ENCODE measurements around the gene PCDH1. TPM values are rescaled to one million over a fixed set of nuclear protein-coding genes. Genes with fewer than 3 reads are reported as not detected.
A peak's percentile ranks its signal among the peaks of the same experiment; 100 is the strongest.

Gene PCDH1
- total RNA-seq, 1 experiment from 2014 or later: 3.8 TPM

DNA sequence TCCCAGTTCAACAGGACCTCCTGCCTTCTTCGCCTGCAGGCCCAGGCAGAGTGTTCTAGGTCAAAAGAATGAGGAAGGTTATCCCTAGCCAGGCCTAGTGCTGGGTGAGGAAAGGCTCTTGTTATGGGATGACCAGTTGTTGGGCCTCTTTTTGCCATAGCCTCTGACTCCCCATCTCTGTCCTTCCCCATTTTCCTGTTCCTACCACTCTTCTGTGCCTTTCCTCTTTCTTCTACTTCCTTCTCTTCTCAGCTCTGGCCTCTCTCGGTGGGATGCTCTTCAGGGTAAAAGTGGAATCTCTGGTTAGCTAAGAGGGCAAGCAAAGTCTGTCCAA lies 1.2 kb upstream of the PCDH1 start:
- H3K27me3 ChIP-seq: peaks cover 76% of the 10 kb centered on the region
- DNase-seq: no peak
- H3K9me3 ChIP-seq: no peaks in the 10 kb centered on the region
- no peak overlapping the region for H3K4me3 ChIP-seq
- no peaks in the 10 kb centered on the region for H3K36me3 ChIP-seq

DNA sequence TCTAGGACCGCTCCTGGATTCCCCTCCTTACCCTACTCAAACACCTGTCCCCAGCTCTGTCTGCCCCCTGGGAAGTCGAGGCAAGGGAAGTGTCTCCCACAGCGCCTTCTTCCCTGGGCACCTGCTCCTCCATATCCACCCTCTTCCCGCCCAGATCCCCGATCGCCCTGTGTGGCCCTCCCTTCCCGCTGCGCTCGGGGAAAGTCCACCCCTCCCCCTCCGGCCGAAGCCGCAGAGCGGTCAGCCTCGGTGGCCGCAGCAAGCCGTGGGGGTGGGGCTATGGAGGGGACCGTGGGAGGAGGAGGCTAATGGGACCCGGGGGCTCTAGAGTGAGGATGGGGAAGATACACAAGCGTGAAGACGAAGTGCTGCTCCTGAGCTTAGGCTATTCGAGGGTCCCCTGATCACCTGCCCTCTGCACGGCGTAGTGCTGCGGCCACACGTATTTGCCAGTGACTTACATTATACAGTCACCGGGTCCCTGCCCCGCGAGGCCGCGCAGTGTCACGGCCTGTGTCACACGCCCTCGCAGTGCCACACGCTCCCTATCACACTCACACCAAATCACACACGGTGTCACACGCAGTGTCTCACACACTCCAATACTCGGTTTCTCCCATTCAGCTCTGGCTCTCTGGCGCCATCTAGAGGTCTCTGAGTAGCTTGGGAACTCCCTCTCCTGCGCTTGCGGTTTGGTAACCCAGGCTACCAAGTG lies 658 bp upstream of the PCDH1 start:
- Histone ChIP-seq H3K4me3 (peak overlapping the region; percentile 23), H3K9me3 (no peaks in the 10 kb centered on the region), H3K27me3 (peaks cover 75% of the 10 kb centered on the region), H3K36me3 (no peaks in the 10 kb centered on the region)
- peak; percentile 81 for DNase-seq

DNA sequence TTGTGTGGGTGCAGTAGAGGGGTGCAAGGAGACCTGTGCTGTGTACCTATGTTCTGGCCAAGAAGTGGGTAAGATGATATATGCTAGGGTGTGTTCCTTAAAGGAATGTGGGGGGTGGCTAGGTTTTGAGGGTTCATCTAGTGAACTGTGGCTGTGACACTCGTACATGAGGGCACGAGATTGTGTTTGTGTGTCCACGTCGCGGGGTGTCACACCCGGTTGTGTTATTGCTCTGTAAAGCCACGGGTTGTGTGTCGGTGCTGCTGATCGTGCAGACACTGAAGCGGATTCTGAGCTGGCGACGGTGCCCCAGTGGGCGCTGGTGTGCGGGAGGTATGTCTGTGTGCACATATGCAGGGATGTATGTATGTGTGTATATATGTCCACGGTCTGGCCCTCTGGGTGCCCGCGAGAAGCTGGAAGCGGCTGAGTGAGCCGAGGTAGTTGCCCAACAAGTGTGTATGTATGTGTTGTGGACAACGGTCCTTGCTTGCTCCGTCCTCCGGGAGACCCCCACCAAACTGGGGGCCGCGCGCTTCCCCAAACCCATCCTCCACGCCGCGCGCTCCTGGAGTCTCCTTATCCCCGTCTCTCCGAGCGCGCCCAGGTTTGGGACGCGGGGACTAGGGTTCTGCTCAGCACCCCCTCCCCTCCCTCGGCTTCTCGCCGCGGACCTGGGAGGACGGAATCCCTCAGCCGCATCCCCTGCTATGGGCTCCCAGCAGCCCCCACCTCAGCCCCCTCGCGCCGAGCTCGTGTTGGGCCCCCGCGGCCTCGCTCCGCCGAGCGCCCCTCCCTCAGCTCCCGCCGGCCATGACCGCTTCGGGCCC lies 639 bp downstream of the PCDH1 start:
- Histone ChIP-seq H3K27me3 (peaks cover 62% of the 10 kb centered on the region), H3K4me3 (peak overlapping the region; percentile 41), H3K9me3 (no peaks in the 10 kb centered on the region), H3K36me3 (no peaks in the 10 kb centered on the region)
- DNase-seq: peak; percentile 25

DNA sequence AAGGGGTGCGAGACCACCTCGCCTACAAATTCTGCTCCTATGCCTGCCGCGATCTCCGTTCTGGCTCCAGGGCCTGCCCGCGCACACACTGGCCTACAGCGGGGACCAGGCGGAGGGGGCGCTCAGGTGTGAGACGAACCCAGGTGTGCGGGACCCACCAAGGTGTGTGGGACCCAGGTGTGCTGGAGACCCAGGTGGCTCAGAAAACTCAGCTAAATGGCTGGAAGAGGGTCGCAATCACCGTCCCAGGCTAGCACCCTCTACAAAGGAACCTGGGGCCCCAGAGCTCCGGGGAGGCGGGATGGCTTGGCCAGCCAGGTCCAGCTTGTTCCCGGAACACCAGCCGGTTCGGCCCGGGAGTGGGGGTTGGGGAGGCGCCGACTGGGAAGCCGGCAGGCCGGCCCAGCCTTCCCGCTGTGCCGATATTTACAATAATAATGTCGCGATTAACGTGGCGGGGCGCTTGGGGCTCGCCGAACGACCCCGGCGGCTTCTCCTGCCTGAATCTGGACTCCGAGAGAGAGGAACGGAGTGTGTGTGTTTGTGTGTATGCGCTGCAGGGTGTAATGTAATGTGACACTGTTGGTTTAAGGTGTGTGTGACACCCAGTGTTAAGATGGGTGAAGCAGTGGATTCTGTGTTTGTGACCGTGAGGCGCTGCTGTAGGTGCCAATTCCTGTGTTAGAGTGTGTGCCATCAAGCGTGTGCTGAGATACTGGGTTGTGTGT lies 1.4 kb downstream of the PCDH1 start:
- Histone ChIP-seq H3K9me3 (no peaks in the 10 kb centered on the region), H3K27me3 (peaks cover 54% of the 10 kb centered on the region), H3K4me3 (no peak overlapping the region; the same call in 1 of the 2 replicates), H3K36me3 (no peaks in the 10 kb centered on the region)
- DNase-seq: no peak

DNA sequence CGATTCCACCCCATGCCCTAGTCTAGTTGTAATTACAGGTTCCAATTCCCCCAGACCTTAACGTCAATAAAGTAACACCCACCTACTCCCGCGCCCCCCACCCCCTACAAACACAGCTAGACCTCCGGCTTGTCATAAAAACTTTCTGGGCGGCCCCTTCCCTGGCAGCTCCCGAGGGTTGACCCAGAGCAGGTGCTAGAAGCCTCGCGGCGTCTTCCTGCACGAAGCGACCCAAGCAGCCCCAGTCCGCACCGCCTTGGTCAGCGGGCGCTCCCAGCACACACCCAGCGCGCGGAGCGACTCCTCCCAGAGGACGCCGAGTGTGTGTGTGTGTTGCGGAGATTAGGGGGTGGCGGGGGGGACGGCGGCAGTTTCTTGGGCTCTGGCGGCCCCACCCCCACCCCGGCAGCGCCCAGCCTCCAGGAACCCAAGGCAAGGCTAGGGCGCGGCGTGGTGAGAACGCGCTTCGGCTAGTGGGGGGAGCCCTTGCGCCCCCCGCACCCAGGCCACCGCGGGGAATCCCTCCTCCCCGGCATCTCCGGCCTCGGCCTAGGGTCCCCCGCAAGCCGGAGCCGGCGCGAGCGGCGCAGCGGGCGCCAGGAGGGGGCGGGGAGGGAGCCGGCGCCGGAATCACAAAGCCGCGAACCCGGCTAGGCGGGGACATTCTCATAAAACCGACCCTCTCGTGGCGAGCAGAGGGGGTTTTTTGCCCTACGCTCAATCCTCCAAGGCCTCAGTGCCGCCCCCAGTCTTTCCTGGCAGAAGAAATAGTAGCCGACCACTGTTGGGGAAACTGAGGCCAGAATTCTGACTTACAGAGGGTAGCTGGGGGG lies 2.2 kb downstream of the PCDH1 start:
- no peaks in the 10 kb centered on the region for H3K9me3 ChIP-seq
- peaks cover 48% of the 10 kb centered on the region for H3K27me3 ChIP-seq
- DNase-seq: no peak
- H3K36me3 ChIP-seq: no peaks in the 10 kb centered on the region
- H3K4me3 ChIP-seq: peak overlapping the region; percentile 20

DNA sequence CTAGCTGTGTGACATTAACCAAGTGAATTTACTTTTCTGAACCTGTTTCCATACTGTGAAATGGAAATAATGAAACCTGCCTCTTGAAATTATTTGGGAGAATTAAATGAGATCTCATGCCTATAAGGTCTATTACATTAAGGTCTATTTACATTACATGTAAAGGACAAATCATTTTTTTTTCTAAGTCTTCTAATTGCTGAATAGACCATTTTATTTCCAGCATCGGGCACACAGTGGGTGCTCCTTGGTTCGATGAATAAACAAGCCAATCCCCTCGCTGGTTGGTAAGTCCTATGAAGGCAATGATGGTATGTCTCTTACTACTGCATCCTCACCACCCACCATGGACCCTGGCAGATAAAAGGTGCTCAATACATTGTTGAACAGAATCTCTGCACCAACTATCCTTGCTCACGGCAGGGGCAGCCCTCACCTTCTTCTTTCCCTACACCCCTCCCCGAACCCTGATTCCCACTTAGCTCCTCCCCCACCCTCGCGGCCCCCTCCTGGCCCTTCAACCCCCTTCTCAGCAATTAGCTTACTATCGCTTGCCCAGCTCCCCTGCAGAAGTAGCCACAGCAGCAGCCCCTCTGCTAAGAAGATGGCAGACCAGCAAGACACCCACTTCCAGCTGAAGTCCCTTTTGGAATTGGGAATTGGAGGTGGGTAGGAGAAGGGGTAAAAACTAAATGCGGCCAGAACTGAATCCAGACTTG lies 3.0 kb downstream of the PCDH1 start:
- Histone ChIP-seq H3K4me3 (no peak overlapping the region), H3K27me3 (peaks cover 49% of the 10 kb centered on the region), H3K36me3 (no peaks in the 10 kb centered on the region), H3K9me3 (no peaks in the 10 kb centered on the region)
- no peak for DNase-seq

DNA sequence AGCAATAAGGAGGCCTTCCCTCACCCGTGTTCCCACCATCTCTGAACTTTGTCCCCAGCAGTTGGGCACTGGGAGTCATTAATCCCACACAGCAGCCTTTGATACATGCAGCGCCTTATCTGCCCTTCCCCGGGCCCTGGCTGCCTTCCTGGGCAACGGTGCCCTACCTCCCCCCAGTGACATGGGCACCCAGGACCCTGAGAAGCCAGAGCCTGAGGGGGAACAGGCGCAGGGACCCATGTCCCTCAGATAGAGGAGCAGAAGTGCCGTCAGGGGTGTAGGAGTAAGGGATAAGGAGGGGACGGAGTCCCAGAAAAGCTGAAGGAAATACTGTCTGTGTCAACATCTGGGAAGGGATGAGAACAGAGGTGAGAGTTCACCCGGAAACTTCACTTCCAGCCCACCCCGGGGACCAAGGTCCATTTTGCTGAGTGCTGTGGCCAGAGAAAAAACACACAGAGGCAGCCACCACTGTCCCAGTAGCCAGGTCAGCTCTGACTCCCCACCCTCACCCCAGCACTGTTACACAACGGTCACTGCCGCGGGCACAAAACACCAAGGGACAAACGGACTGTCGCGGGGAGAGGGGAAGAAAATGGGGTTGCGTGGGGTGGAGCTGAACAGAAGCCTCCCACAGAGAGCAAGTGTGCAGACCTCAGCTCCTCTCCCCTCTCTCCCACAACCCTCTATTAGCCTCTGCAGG lies 3.8 kb downstream of the PCDH1 start:
- H3K4me3 ChIP-seq: no peak overlapping the region
- DNase-seq: no peak
- no peaks in the 10 kb centered on the region for H3K9me3 ChIP-seq
- H3K27me3 ChIP-seq: peaks cover 53% of the 10 kb centered on the region
- H3K36me3 ChIP-seq: no peaks in the 10 kb centered on the region

DNA sequence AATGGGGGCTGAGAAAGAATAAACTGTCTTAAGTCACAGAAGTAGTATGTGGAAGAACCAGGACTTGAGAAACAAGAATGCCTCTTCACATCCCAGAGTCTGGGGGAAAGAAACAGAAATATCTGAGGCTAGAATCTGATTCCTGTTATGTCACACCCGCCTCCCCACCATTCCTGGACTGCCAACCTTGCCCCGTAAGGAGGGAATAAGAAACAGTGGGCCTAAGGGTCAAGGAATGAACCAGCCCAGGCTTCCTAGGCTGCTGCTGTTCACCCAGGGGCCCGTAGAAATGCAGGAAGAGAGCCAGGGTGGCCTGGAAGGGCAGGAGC lies 4.3 kb downstream of the PCDH1 start:
- DNase-seq: no peak
- Histone ChIP-seq H3K27me3 (peaks cover 52% of the 10 kb centered on the region), H3K36me3 (no peaks in the 10 kb centered on the region), H3K4me3 (no peak overlapping the region), H3K9me3 (no peaks in the 10 kb centered on the region)

DNA sequence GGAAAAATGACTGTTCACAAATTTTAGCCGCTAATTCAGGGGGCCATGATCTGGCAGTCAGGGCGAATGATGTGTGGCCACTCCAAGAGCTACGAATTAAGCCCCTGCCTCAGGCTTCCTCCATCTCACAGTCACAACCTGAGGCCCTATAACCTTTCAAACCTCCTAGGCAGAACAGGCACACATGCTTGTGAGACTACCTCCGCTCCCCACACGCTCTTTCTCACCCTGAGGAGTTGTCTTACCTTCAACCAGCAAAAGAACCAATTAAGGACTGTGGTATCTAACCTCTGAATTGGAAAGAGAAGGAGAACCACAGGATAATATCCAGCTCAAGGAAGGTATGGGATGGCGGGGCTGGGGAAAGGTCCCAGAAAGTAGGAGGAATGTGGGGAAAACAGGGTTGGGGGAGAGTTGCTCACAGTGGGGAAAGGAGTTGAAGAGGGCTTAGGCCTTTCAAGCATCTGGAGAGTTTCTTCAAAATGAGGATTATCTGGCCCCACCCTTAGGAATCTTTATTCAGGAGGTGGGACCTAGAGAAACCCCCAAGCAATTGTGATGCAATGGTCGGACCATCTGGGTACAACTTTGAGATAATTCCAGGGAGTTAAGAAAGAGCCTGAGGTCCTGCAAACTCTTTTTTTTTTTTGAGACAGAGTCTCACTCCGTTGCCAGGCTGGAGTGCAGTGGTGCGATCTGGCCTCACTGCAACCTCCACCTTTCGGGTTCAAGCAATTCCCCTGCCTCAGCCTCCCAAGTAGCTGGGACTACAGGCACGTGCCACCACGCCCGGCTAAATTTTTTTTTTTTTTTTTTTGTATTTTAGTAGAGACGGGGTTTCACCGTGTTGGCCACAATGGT lies 5.5 kb downstream of the PCDH1 start:
- no peak for DNase-seq

DNA sequence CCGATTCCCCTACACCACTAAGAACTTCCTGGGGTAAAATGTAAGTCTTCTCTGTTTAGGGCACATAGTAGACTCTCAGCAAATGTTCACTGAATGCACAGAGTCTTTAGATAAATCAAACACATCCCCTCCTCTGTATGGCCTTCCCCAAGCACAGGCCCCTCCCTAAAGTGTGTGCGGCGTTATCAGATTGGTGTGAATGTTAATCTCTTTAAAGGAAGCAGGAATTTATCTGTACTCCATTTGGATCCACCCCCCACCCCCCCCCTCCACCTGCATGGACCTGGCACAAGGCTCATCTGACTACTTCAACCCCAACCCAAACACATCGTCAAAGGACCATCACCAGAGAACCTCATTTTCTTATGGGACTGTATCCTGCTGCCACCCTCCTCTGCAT lies 6.3 kb downstream of the PCDH1 start:
- H3K36me3 ChIP-seq: no peaks in the 10 kb centered on the region
- H3K4me3 ChIP-seq: no peak overlapping the region
- no peaks in the 10 kb centered on the region for H3K9me3 ChIP-seq
- DNase-seq: no peak
- H3K27me3 ChIP-seq: peaks cover 38% of the 10 kb centered on the region

More for the DNA sequence above, 5.5 kb downstream of the PCDH1 start:
- Histone ChIP-seq H3K27me3 (peaks cover 46% of the 10 kb centered on the region), H3K4me3 (no peak overlapping the region), H3K36me3 (no peaks in the 10 kb centered on the region), H3K9me3 (no peaks in the 10 kb centered on the region)

DNA sequence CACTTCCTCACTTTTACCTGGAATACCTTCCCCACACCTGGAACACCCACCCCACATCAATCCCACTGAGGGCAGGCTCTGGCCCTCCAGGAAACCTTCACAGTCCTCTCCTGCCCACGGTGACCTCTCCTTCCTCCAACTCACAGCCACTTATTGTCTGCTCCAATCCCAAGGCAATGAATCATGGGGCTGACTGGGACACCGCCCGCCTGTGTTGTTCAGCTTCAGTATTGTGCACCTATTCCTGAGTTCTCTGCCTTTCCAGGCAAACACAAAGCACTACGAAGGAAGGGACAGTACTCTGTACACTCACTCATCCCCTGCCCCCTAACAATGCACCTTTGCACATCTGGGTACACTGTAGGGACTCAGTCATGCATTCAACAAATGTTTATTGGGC lies 7.3 kb downstream of the PCDH1 start:
- no peak for DNase-seq
- Histone ChIP-seq H3K36me3 (no peaks in the 10 kb centered on the region), H3K9me3 (no peaks in the 10 kb centered on the region), H3K4me3 (no peak overlapping the region), H3K27me3 (peaks cover 28% of the 10 kb centered on the region)

DNA sequence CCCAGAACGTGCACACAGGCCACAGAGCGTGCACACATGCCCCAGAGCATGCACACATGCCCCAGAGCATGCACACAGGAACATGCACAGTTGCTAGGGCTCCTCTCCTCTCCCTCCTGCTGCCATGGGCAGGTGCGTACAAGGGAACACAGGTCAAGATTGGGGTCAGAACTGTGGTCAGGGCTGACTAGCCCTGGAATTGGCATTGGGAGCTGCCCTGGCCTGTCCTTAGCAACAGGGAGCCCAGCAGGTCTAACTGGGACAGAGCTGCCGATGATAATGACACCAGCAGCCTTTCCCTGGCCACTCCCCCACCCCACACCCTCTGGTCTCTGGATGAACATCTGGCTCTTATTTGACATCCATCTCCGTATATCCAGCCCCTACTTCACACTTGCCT lies 8.0 kb downstream of the PCDH1 start:
- H3K27me3 ChIP-seq: peaks cover 21% of the 10 kb centered on the region

DNA sequence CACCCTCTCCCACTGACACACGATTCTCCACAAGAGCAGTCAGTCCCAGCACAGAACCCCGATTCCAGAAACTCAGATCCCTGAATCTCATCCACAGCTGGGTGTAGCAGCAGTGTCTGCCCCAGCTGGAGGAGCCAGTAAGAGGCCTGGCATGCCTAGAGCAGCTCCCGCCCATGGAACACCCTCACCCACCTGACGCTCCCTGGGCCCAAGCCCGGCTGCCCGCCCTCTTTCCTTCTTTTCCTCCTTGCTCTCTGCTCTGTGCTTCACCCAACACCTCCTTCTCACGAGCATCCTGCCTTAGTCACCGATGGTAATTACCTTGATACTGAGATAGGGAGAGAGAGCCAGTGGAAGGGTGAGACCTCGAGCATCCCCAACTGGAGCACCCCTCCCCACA lies 8.7 kb downstream of the PCDH1 start:
- Histone ChIP-seq H3K27me3 (peaks cover 15% of the 10 kb centered on the region; the same call in 1 of the 2 replicates), H3K36me3 (no peaks in the 10 kb centered on the region), H3K4me3 (no peak overlapping the region), H3K9me3 (no peaks in the 10 kb centered on the region)
- DNase-seq: no peak

More for the DNA sequence above, 8.0 kb downstream of the PCDH1 start:
- Histone ChIP-seq H3K36me3 (no peaks in the 10 kb centered on the region), H3K9me3 (no peaks in the 10 kb centered on the region), H3K4me3 (no peak overlapping the region)
- DNase-seq: no peak

DNA sequence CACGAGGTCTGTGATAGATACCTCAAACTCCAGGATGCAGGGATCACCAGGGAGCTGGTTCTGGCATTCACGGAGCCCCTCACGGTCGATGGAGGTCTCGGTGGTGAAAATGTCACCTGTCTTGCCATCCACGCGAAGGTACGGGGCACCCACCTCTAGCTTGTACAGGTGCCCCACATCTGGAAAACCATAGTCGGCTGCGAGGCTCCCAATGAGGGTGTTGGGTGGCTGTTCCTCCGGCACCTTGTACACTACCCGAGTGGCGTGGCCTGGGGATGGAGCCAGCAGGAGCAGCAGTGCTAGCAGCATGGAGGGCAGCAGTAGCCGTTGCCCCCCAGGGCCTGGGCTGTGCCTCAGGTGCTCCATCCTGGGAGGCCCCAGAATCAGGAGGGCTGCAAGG lies 9.2 kb downstream of the PCDH1 start:
- Histone ChIP-seq H3K9me3 (no peaks in the 10 kb centered on the region), H3K27me3 (peaks cover 11% of the 10 kb centered on the region; the same call in 1 of the 2 replicates)

DNA sequence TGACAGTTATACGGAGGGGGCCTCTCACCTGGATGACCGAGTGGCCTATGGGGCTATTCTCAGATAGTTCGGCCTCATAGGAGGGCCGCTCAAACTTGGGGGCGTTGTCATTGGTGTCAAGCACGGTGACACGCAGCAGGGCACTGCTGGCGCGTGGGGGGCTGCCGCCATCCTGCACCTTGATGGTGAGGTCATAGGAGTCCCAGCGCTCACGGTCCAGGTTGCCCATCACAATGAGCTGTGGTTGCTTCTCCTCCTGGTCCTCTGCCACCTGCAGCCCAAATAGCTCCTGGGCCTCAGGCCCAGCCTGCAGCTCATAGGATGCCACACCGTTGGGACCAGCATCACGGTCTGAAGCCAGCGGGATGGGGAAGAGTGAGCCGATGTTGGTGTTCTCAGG lies 9.7 kb downstream of the PCDH1 start:
- no peak overlapping the region for H3K4me3 ChIP-seq
- no peaks in the 10 kb centered on the region for H3K9me3 ChIP-seq
- H3K36me3 ChIP-seq: no peaks in the 10 kb centered on the region
- no peak for DNase-seq
- peaks cover 10% of the 10 kb centered on the region; the same call in 1 of the 2 replicates for H3K27me3 ChIP-seq

More for the DNA sequence above, 9.2 kb downstream of the PCDH1 start:
- Histone ChIP-seq H3K36me3 (no peaks in the 10 kb centered on the region), H3K4me3 (no peak overlapping the region)
- no peak for DNase-seq
